ENCODE data around the gene TRAPPC13.

Gene TRAPPC13

DNA sequence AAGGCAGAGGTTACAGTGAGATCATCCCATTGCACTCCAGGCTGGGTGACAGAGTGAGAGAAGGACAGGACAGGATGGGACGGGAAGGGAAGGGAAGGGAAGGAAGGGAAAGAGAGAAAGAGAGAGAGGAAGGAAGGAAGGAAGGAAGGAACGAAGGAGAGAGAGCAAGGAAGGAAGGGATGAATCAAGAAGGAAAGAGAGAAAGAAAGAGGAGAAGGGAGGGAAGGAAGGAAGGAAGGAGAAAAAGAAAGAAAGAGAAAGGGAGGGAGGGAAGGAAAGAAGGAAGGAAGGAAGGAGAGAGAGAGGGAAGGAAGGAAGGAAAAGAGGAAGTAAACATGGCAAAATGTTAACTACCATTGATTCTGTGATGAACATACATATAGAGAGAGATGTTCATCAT is 68.3 kb downstream of the TRAPPC13 start:
- no peak for DNase-seq

- DNase-seq: no peak
Observed at GRCh38 chr5:65695162-65695755, 70.4 kb downstream of the TRAPPC13 start.

- DNase-seq: no peak
Observed at GRCh38 chr5:65695896-65696295, 71.1 kb downstream of the TRAPPC13 start.

- DNase-seq: no peak
Observed at GRCh38 chr5:65696892-65697291, 72.1 kb downstream of the TRAPPC13 start.

DNA sequence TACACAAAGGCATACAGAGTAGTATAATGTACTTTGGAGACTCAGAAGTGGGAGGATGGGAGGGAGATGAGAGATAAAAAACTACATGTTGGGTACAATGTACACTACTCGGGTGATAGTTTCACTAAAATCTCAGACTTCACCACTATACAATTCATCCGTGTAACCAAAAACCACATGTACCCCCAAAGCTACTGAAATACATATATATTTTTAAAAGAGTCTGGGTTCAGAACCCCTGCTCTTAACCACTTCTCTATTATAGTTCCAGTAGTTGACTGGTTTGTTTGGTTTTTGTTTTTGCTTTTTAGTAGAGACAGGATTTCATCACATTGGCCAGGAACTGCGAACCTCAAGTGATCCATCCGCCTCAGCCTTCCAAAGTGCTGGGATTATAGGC is 74.5 kb downstream of the TRAPPC13 start:
- DNase-seq: no peak

DNA sequence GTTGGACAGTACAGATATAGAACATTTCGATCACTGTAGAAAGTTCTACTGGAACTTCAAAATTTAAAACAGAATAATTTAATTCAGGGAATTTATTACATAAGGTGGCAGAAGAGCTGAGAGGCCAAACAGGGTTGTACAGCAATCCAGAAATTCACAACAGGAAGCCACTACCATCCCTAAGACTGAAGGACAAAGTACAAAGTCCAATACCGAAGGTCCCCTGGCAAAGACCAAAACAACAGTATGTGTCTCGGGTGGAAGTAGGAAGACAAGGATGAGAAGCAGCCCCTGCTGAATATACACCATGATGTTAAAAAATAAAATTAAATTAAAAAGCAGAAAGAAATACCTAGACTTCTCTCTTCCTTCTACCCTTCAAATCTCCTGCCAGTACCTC is 77.2 kb downstream of the TRAPPC13 start:
- DNase-seq: no peak

GRCh38 chr5:65704621-65705239 is 79.9 kb downstream of the TRAPPC13 start:
- no peak for DNase-seq

DNA sequence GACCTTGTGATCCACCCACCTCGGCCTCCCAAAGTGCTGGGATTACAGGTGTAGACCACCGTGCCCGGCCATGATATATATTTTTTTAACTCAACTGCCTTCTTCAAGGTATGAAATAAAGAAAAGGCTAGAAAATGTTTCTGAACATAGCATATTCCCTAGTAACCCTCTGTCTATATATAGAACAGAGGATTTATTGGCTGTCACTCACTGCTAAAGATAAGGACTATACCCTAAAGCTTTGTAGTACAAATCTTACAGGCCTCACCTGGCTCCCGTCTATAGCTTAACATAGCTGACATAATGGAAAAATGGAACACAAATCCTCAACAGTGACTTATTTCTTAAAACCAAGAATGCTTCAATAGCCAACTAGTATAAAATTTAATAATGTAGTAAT is 82.8 kb downstream of the TRAPPC13 start:
- no peak for DNase-seq

- DNase-seq: no peak
Observed at GRCh38 chr5:65708145-65708544, 83.3 kb downstream of the TRAPPC13 start.

Measured in NCI-H2029 (cell line).